HEK293 (cell line): ENCODE results near the gene C19orf12.

Experiments
- CTCF ChIA-PET: fragments of 350-600 bp; formaldehyde crosslinking; extraction: SDS; loops from one replicate; lab custom pipeline; 2021; ENCODE audit warnings: antibody characterized with exemption; lab: Yijun Ruan, JAX
- POLR2A ChIA-PET: fragments of 300-600 bp; formaldehyde crosslinking; extraction: SDS; loops from one replicate; lab custom pipeline; 2020; ENCODE audit warnings: antibody characterized with exemption, inconsistent platforms; lab: Yijun Ruan, JAX
- H3K27ac ChIP-seq: fragments of 200-500 bp; sonication (Bioruptor generic); 2 replicates; pipeline ENCODE4 v1.5.1; 2014; ENCODE audit warnings: low read depth, low read length, control low read depth, inconsistent platforms; ENCODE audit errors: extremely low read depth
- H3K36me3 ChIP-seq, 2 experiments: fragments of 200-500 bp in 1 of 2; sonication (Bioruptor generic) in 1 of 2; 1 replicate in 1 of 2; 2 replicates in 1 of 2; pipeline ENCODE4 v1.5.1; 2014 to 2017; ENCODE audit warnings: inconsistent platforms in 2 of 2, low read length in 2 of 2; ENCODE audit not compliant: control insufficient read depth in 2 of 2, insufficient read depth in 1 of 2
- H3K4me1 ChIP-seq: fragments of 200-500 bp; sonication (Bioruptor generic); 2 replicates; pipeline ENCODE4 v1.5.1; 2014; ENCODE audit warnings: mild to moderate bottlenecking, low read length, inconsistent platforms; ENCODE audit not compliant: control insufficient read depth, insufficient read depth
- H3K4me3 ChIP-seq: 2 replicates; pipeline ENCODE4 v1.5.1; 2011; ENCODE audit warnings: low read depth, mild to moderate bottlenecking, control low read depth, low read length, moderate library complexity
- H3K9me3 ChIP-seq: fragments of 200-500 bp; sonication (Bioruptor generic); 2 replicates; pipeline ENCODE4 v1.5.1; 2014; ENCODE audit warnings: low read depth, low read length, inconsistent platforms; ENCODE audit not compliant: control insufficient read depth, insufficient read depth
- GLIS1 ChIP-seq: fragments of 450-650 bp; formaldehyde crosslinking; IDR thresholded peaks from 2 replicates; pipeline ENCODE4 v1.5.1; 2016; ENCODE audit warnings: missing biosample characterization, missing genetic modification characterization
- HOXA7 ChIP-seq: sonication (generic); formaldehyde crosslinking; IDR thresholded peaks from 2 replicates; pipeline ENCODE4 v1.8.1; 2022; ENCODE audit warnings: missing genetic modification reagents, borderline replicate concordance
- RBAK ChIP-seq: fragments of 450-650 bp; formaldehyde crosslinking; IDR thresholded peaks from 2 replicates; pipeline ENCODE4 v1.5.1; 2016; ENCODE audit warnings: missing biosample characterization, missing genetic modification characterization
- SP7 ChIP-seq: fragments of 450-650 bp; formaldehyde crosslinking; IDR thresholded peaks from 2 replicates; pipeline ENCODE4 v1.5.1; 2016; ENCODE audit warnings: missing biosample characterization, missing genetic modification characterization
- ZBTB49 ChIP-seq: fragments of 450-650 bp; formaldehyde crosslinking; IDR thresholded peaks from 2 replicates; pipeline ENCODE4 v1.5.1; 2016; ENCODE audit warnings: missing biosample characterization, missing genetic modification characterization, low read depth
- ZBTB8A ChIP-seq: fragments of 450-650 bp; formaldehyde crosslinking; IDR thresholded peaks from 2 replicates; pipeline ENCODE4 v1.5.1; 2016; ENCODE audit warnings: missing biosample characterization, missing genetic modification characterization
- ZFP3 ChIP-seq: fragments of 450-650 bp; formaldehyde crosslinking; IDR thresholded peaks from 2 replicates; pipeline ENCODE4 v1.5.1; 2016; ENCODE audit warnings: low read depth, missing biosample characterization, missing genetic modification characterization
- ZFP41 ChIP-seq: fragments of 450-650 bp; formaldehyde crosslinking; IDR thresholded peaks from 2 replicates; pipeline ENCODE4 v1.5.1; 2016; ENCODE audit warnings: missing biosample characterization, missing genetic modification characterization, borderline replicate concordance
- ZFP69B ChIP-seq: fragments of 450-650 bp; formaldehyde crosslinking; IDR thresholded peaks from 2 replicates; pipeline ENCODE4 v1.5.1; 2016; ENCODE audit warnings: missing biosample characterization, missing genetic modification characterization
- ZNF140 ChIP-seq: fragments of 450-650 bp; formaldehyde crosslinking; IDR thresholded peaks from 2 replicates; pipeline ENCODE4 v1.5.1; 2016; ENCODE audit warnings: missing biosample characterization, missing genetic modification characterization
- ZNF221 ChIP-seq: fragments of 450-650 bp; formaldehyde crosslinking; IDR thresholded peaks from 2 replicates; pipeline ENCODE4 v1.5.1; 2017; ENCODE audit warnings: missing biosample characterization, missing genetic modification characterization, borderline replicate concordance
- ZNF223 ChIP-seq: fragments of 450-650 bp; formaldehyde crosslinking; IDR thresholded peaks from 2 replicates; pipeline ENCODE4 v1.5.1; 2016; ENCODE audit warnings: missing biosample characterization, missing genetic modification characterization
- ZNF394 ChIP-seq: fragments of 450-650 bp; formaldehyde crosslinking; IDR thresholded peaks from 2 replicates; pipeline ENCODE4 v1.5.1; 2016; ENCODE audit warnings: missing biosample characterization, missing genetic modification characterization, mild to moderate bottlenecking, moderate library complexity, borderline replicate concordance
- ZNF560 ChIP-seq: fragments of 450-650 bp; formaldehyde crosslinking; IDR thresholded peaks from 2 replicates; pipeline ENCODE4 v1.5.1; 2017; ENCODE audit warnings: missing biosample characterization, missing genetic modification characterization, borderline replicate concordance
- ZNF596 ChIP-seq: fragments of 450-650 bp; IDR thresholded peaks from 2 replicates; pipeline ENCODE4 v1.5.0; 2018; ENCODE audit warnings: missing biosample characterization, mild to moderate bottlenecking, missing genetic modification characterization, moderate library complexity
- ZNF621 ChIP-seq: fragments of 450-650 bp; formaldehyde crosslinking; IDR thresholded peaks from 2 replicates; pipeline ENCODE4 v1.5.1; 2017; ENCODE audit warnings: missing biosample characterization, missing genetic modification characterization
- ZNF639 ChIP-seq: fragments of 450-650 bp; formaldehyde crosslinking; IDR thresholded peaks from 2 replicates; pipeline ENCODE4 v1.5.1; 2016; ENCODE audit warnings: missing biosample characterization, missing genetic modification characterization
- ZNF776 ChIP-seq: fragments of 450-650 bp; formaldehyde crosslinking; IDR thresholded peaks from 2 replicates; pipeline ENCODE4 v1.5.0; 2017; ENCODE audit warnings: missing biosample characterization, missing genetic modification characterization, borderline replicate concordance
- ZNF791 ChIP-seq: fragments of 450-650 bp; formaldehyde crosslinking; IDR thresholded peaks from 2 replicates; pipeline ENCODE4 v1.5.1; 2016; ENCODE audit warnings: missing biosample characterization, missing genetic modification characterization

Gene C19orf12

GRCh38 chr19:29679598-29680210, 35.4 kb downstream of the C19orf12 start:
- ChIA-PET CTCF (interaction anchor here (0.6 to 4.5 kb wide), 3 partner anchors 9 to 69 kb away, joined by 5 to 17 read pairs (median 6); no protein-coding TSS in a partner anchor), POLR2A (no interaction called here)
- no peaks in the 10 kb centered on the region for H3K9me3 ChIP-seq
- H3K27ac ChIP-seq, result no peak overlapping the region
- H3K36me3 ChIP-seq, result peaks cover 4 to 20% of the 10 kb centered on the region in 2 experiments; a peak in 2 of 3 replicates
- H3K4me3 ChIP-seq, result no peak overlapping the region
- no peaks in the 10 kb centered on the region for H3K4me1 ChIP-seq
- TF ChIP-seq HOXA7 (CRISPR knock-in tag), result no peak
- TF ChIP-seq ZNF621 (tag by site-specific recombination), result no peak
- no peak for TF ChIP-seq ZFP41
- no peak for TF ChIP-seq ZNF221 (tag by site-specific recombination)
- no peak for TF ChIP-seq SP7 (tag by site-specific recombination)
- TF ChIP-seq ZBTB49 (tag by site-specific recombination), result no peak
- no peak for TF ChIP-seq ZNF394 (tag by site-specific recombination)
- TF ChIP-seq GLIS1 (tag by site-specific recombination), result no peak
- TF ChIP-seq ZFP69B (tag by site-specific recombination), result no peak
- TF ChIP-seq ZBTB8A (tag by site-specific recombination), result no peak
- no peak for TF ChIP-seq ZNF223 (tag by site-specific recombination)
- no peak for TF ChIP-seq RBAK (tag by site-specific recombination)
- TF ChIP-seq ZNF596, result no peak
- TF ChIP-seq ZFP3 (tag by site-specific recombination), result no peak
- no peak for TF ChIP-seq ZNF140 (tag by site-specific recombination)

- no peak overlapping the region for H3K4me3 ChIP-seq
- H3K4me1 ChIP-seq, result no peaks in the 10 kb centered on the region
- no peak overlapping the region for H3K27ac ChIP-seq
- POLR2A ChIA-PET, result interaction anchor here (1.2 kb wide), 2 partner anchors 37 to 72 kb away, joined by 3 to 5 read pairs; partner anchors contain the start of gene POP4
- CTCF ChIA-PET, result interaction anchor here (0.6 to 4.5 kb wide), 5 partner anchors 12 to 68 kb away, joined by 3 to 17 read pairs (median 4); no protein-coding TSS in a partner anchor
- no peak for TF ChIP-seq ZNF560 (tag by site-specific recombination)
- no peak for TF ChIP-seq ZNF776
- TF ChIP-seq ZBTB49 (tag by site-specific recombination), result no peak
- no peak for TF ChIP-seq ZNF639 (tag by site-specific recombination)
- no peak for TF ChIP-seq ZNF791 (tag by site-specific recombination)
- no peaks in the 10 kb centered on the region for H3K9me3 ChIP-seq
- peaks cover 4 to 31% of the 10 kb centered on the region in 2 experiments; a peak in 2 of 3 replicates for H3K36me3 ChIP-seq
Measured at GRCh38 chr19:29678484-29679106, 36.5 kb downstream of the C19orf12 start.
